Fibroblast of lung (primary cell): Measurements from ENCODE around the gene MFAP3. TPM values are rescaled to one million over a fixed set of nuclear protein-coding genes. Genes with fewer than 3 reads are reported as not detected.

ENCODE experiments used
- DNase-seq, 2 donors: peaks; one replicate each; pipeline versions ENCODE4 v3.0.0 to v3.0.0-alpha.2; 2010; ENCODE audit warnings: low read depth in 2 of 2
- H2AFZ ChIP-seq: 2 replicates; pipeline ENCODE4 v1.5.1; 2012; ENCODE audit warnings: low read length, control low read depth, inconsistent platforms
- H3K27ac ChIP-seq: 2 replicates; pipeline ENCODE4 v1.5.1; 2011; ENCODE audit warnings: low read length, control low read depth; ENCODE audit not compliant: insufficient read depth
- H3K27me3 ChIP-seq: 2 replicates; pipeline ENCODE4 v1.5.1; 2011; ENCODE audit warnings: mild to moderate bottlenecking, low read length; ENCODE audit not compliant: control insufficient read depth, insufficient read depth
- H3K36me3 ChIP-seq: 2 replicates; pipeline ENCODE4 v1.5.1; 2011; ENCODE audit warnings: low read length; ENCODE audit not compliant: control insufficient read depth, insufficient read depth
- H3K4me1 ChIP-seq: 2 replicates; pipeline ENCODE4 v1.5.1; 2011; ENCODE audit warnings: low read length; ENCODE audit not compliant: control insufficient read depth, insufficient read depth; ENCODE audit errors: extremely low read depth
- H3K4me2 ChIP-seq: 2 replicates; pipeline ENCODE4 v1.5.1; 2011; ENCODE audit warnings: low read length, control low read depth; ENCODE audit not compliant: insufficient read depth; ENCODE audit errors: extremely low read depth
- H3K4me3 ChIP-seq, 4 experiments: fragments of 200-600 bp in 1 of 4; sonication (generic) in 1 of 4; replicated peaks in 1 of 4; 2 replicates each; pipeline ENCODE4 v1.5.1; 2011 to 2016; ENCODE audit warnings: low read length in 4 of 4, low read depth in 3 of 4, mild to moderate bottlenecking in 3 of 4, control low read depth in 2 of 4, inconsistent platforms in 1 of 4, mixed read lengths in 1 of 4; ENCODE audit not compliant: insufficient read depth in 1 of 4; ENCODE audit errors: control extremely low read depth in 1 of 4
- H3K79me2 ChIP-seq: 2 replicates; pipeline ENCODE4 v1.5.1; 2012; ENCODE audit warnings: mild to moderate bottlenecking, low read length, inconsistent platforms; ENCODE audit not compliant: control insufficient read depth, insufficient read depth
- H3K9ac ChIP-seq: 2 replicates; pipeline ENCODE4 v1.5.1; 2011; ENCODE audit warnings: mild to moderate bottlenecking, low read length, control low read depth; ENCODE audit not compliant: insufficient read depth
- H3K9me3 ChIP-seq: 2 replicates; pipeline ENCODE4 v1.5.1; 2012; ENCODE audit warnings: low read depth, low read length; ENCODE audit not compliant: control insufficient read depth, insufficient read depth
- H4K20me1 ChIP-seq: 2 replicates; pipeline ENCODE4 v1.5.1; 2011; ENCODE audit warnings: low read length; ENCODE audit not compliant: control insufficient read depth, insufficient read depth; ENCODE audit errors: extremely low read depth
- CTCF ChIP-seq, 2 donors: IDR thresholded peaks in 1 of 2; conservative IDR thresholded peaks in 1 of 2; 1 replicate in 1 of 2; 2 replicates in 1 of 2; pipeline ENCODE4 v1.5.1; 2011 to 2012; ENCODE audit warnings: low read length in 2 of 2, control low read depth in 1 of 2, inconsistent platforms in 1 of 2, low read depth in 1 of 2, mild to moderate bottlenecking in 1 of 2
- EZH2 ChIP-seq: IDR thresholded peaks from 2 replicates; pipeline ENCODE4 v1.5.1; 2012; ENCODE audit warnings: low read length, control low read depth, mild to moderate bottlenecking; ENCODE audit errors: missing control alignments
- polyA plus RNA-seq, 2 donors: library from polyadenylated mRNA; depleted of rRNA in 1 of 2; stranded (reverse) in 1 of 2; unstranded in 1 of 2; fragments of >200 nt; gene quantifications; 2 replicates each; pipeline ENCODE4 v1.2.1, GENCODE V29; 2011 to 2012; ENCODE audit warnings: missing spikeins in 1 of 2
- total RNA-seq: library from RNA; depleted of rRNA; stranded (reverse); fragments of >200 nt; gene quantifications from 2 replicates; pipeline ENCODE4 v1.2.1, GENCODE V29; 2014

MFAP3 gene
- total and polyA plus RNA-seq, 2 donors (not counting 1 experiment from before 2014, with no cell fraction given): 62.2 to 63.3 TPM

- Histone ChIP-seq H2AFZ (no peak overlapping the region), H3K9ac (no peak overlapping the region), H3K27me3 (no peaks in the 10 kb centered on the region), H3K4me3 (no peak overlapping the region), H3K36me3 (no peaks in the 10 kb centered on the region), H4K20me1 (no peaks in the 10 kb centered on the region), H3K4me2 (no peak overlapping the region), H3K4me1 (no peaks in the 10 kb centered on the region), H3K9me3 (no peaks in the 10 kb centered on the region), H3K27ac (no peak overlapping the region), H3K79me2 (no peaks in the 10 kb centered on the region)
- TF ChIP-seq EZH2 (no peak), CTCF (conservative IDR thresholded peaks at IDR 0.05 in 1 of 2, IDR thresholded peaks at IDR 0.05 in 1 of 2; ENCODE audit: low read depth in 1 of 2, low read length in 2 of 2) (no peak)
- DNase-seq: no peak
These were observed 39.5 kb downstream of the MFAP3 start for GRCh38 chr5:154078272-154078671.

DNA sequence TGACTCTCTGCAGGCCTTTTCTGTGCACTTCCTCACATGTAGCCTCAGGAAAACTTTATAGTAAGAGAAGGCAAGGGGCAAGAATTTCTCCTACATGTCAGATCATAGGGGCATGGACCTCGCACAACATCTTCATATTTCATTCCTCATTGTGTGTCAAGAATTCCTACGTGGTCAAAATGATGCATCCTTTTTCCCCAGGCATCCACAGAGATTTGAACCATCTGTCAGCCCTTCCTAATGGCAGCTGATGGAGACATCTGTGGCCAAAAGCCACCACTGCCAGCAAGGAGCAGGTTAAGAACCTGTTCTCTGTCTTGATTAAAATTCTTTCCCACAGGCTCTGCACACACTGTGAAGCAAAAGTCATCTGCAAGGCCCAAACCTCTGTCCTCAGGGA lies 42.5 kb downstream of the MFAP3 start:
- Histone ChIP-seq H3K4me2 (no peak overlapping the region), H4K20me1 (no peaks in the 10 kb centered on the region), H3K27ac (no peak overlapping the region), H2AFZ (no peak overlapping the region), H3K9me3 (no peaks in the 10 kb centered on the region), H3K4me3 (no peak overlapping the region), H3K9ac (no peak overlapping the region), H3K27me3 (no peaks in the 10 kb centered on the region), H3K36me3 (no peaks in the 10 kb centered on the region), H3K4me1 (no peaks in the 10 kb centered on the region), H3K79me2 (no peaks in the 10 kb centered on the region)
- TF ChIP-seq EZH2 (no peak), CTCF (conservative IDR thresholded peaks at IDR 0.05 in 1 of 2, IDR thresholded peaks at IDR 0.05 in 1 of 2; ENCODE audit: low read depth in 1 of 2, low read length in 2 of 2) (no peak)
- DNase-seq: no peak

- no peaks in the 10 kb centered on the region for H3K36me3 ChIP-seq
- no peak overlapping the region for H2AFZ ChIP-seq
- no peak overlapping the region for H3K4me2 ChIP-seq
- H3K4me1 ChIP-seq: no peaks in the 10 kb centered on the region
- no peak overlapping the region for H3K9ac ChIP-seq
- no peaks in the 10 kb centered on the region for H3K9me3 ChIP-seq
- H3K27ac ChIP-seq: no peak overlapping the region
- H3K79me2 ChIP-seq: no peaks in the 10 kb centered on the region
- no peaks in the 10 kb centered on the region for H3K27me3 ChIP-seq
- H3K4me3 ChIP-seq: no peak overlapping the region
- H4K20me1 ChIP-seq: no peaks in the 10 kb centered on the region
- TF ChIP-seq CTCF (conservative IDR thresholded peaks at IDR 0.05 in 1 of 2, IDR thresholded peaks at IDR 0.05 in 1 of 2; ENCODE audit: low read depth in 1 of 2, low read length in 2 of 2) (no peak), EZH2 (no peak)
- no peak for DNase-seq
These were observed 45.4 kb downstream of the MFAP3 start for GRCh38 chr5:154084062-154084639.
